ENCODE results near the gene RAD51B. TPM values are rescaled to one million over a fixed set of nuclear protein-coding genes. Genes with fewer than 3 reads are reported as not detected.

Gene RAD51B
- total and polyA plus RNA-seq, 9 of the 15 experiments (the other 6 are each of a cell fraction or from before 2014, with no cell fraction given): 8.5 to 17.3 (median 11.3) TPM

- no peak for TF ChIP-seq ZNF695 (CRISPR knock-in tag; IDR thresholded peaks at IDR 0.05)
- TF ChIP-seq MLLT1 (IDR thresholded peaks at IDR 0.05): no peak
- no peak for TF ChIP-seq ZBTB7A (IDR thresholded peaks at IDR 0.05; ENCODE audit: borderline replicate concordance, control insufficient read depth, low read depth, low read length)
- TF ChIP-seq E2F4 (CRISPR knock-in tag; IDR thresholded peaks at IDR 0.05; ENCODE audit: low read depth): no peak
Observed at GRCh38 chr14:68514608-68515194, 695.1 kb downstream of the RAD51B start (continued).

- in situ Hi-C loops (cut with MboI): no loop called here
- FAIRE-seq (no peak), DNase-seq (ENCODE audit: extremely low read depth in 1 of 4, low spot score in 3 of 4) (no peak), ATAC-seq (no peak)
- Histone ChIP-seq H2AFZ (ENCODE audit: low read depth, low read length) (no peak overlapping the region), H3K27me3 (ENCODE audit: control insufficient read depth in 2 of 2, insufficient read depth in 2 of 2, low read length in 2 of 2) (no peaks in the 10 kb centered on the region), H3K4me2 (ENCODE audit: insufficient read depth, low read length) (no peak overlapping the region), H3K4me3 (no peak overlapping the region), H4K20me1 (replicated peaks; ENCODE audit: control insufficient read depth, insufficient read depth, low read length) (no peaks in the 10 kb centered on the region), H3K79me2 (ENCODE audit: control insufficient read depth, insufficient read depth, low read length) (no peaks in the 10 kb centered on the region), H3K27ac (ENCODE audit: extremely low read depth, low read depth, low read length) (no peak overlapping the region), H3K36me3 (ENCODE audit: control insufficient read depth, insufficient read depth, low read length) (no peaks in the 10 kb centered on the region), H3K4me1 (replicated peaks in 1 of 2; ENCODE audit: control insufficient read depth in 2 of 2, insufficient read depth in 2 of 2, low read length in 2 of 2) (no peaks in the 10 kb centered on the region; a peak in 1 of 5 replicates), H3K9ac (ENCODE audit: insufficient read depth in 1 of 2, low read depth in 2 of 2, low read length in 2 of 2) (no peak overlapping the region), H3K9me3 (replicated peaks; ENCODE audit: control insufficient read depth, insufficient read depth, low read depth, low read length) (no peaks in the 10 kb centered on the region), H3K9me1 (ENCODE audit: control insufficient read depth, insufficient read depth, low read length) (no peaks in the 10 kb centered on the region)
- ChIA-PET POLR2A (no interaction called here), CTCF (ENCODE audit: low intra/inter-chr PET ratio) (no interaction called here)
- intact Hi-C loops (cut with micrococcal nuclease): no loop called here
- BruUV-seq (replicated peaks): no TSS peak
- WGBS (ENCODE audit: insufficient coverage, low coverage, missing lambda C conversion rate): 51% methylated on average over 4 of the region's 4 CpGs
- no peak for TF ChIP-seq DACH1 (IDR thresholded peaks at IDR 0.05; ENCODE audit: partially characterized antibody)
- no peak for TF ChIP-seq ZNF143 (CRISPR knock-in tag; IDR thresholded peaks at IDR 0.05)
- no peak for TF ChIP-seq ZNF324 (CRISPR knock-in tag; IDR thresholded peaks at IDR 0.05)
- no peak for TF ChIP-seq SMARCB1 (IDR thresholded peaks at IDR 0.05; ENCODE audit: insufficient read length, low read depth)
- no peak for TF ChIP-seq BDP1 (IDR thresholded peaks at IDR 0.05; ENCODE audit: insufficient read depth, insufficient read length)
- no peak for TF ChIP-seq MTA1 (IDR thresholded peaks at IDR 0.05; ENCODE audit: borderline replicate concordance)
- TF ChIP-seq HDAC1 (IDR thresholded peaks at IDR 0.05): no peak
- TF ChIP-seq POLR2AphosphoS2 (IDR thresholded peaks at IDR 0.05; ENCODE audit: low read length): no peak
- no peak for TF ChIP-seq TCF7 (IDR thresholded peaks at IDR 0.05; ENCODE audit: borderline replicate concordance)
- TF ChIP-seq ZNF717 (CRISPR knock-in tag; IDR thresholded peaks at IDR 0.05): no peak
- no peak for TF ChIP-seq CXXC5 (CRISPR knock-in tag; IDR thresholded peaks at IDR 0.05)
- no peak for TF ChIP-seq ZNF3 (CRISPR knock-in tag; IDR thresholded peaks at IDR 0.05)
Observed at GRCh38 chr14:68516342-68516741, 696.8 kb downstream of the RAD51B start.

Measured in K562 (cell line).